Activated CD8-positive, alpha-beta T cell treated with anti-CD3 and anti-CD28 coated beads, Interleukin-2, amount 10 ng/mL, durations not matched to agents 7 days and 5 days (primary cell): ENCODE data around the gene GRIA4. TPM values are rescaled to one million over a fixed set of nuclear protein-coding genes. Genes with fewer than 3 reads are reported as not detected.

Source experiments
- ATAC-seq: fragments of 150-1000 bp; cut with Tn5 transposase; one replicate; pipeline ENCODE4 v1.10.0; 2021; ENCODE audit warnings: moderate library complexity
- CTCF ChIA-PET: fragments of 350-600 bp; sonication (Branson Sonifier 250); formaldehyde crosslinking; loops from one replicate; lab custom pipeline; 2021; ENCODE audit warnings: antibody characterized with exemption; lab: Charles Lee
- POLR2A ChIA-PET: fragments of 350-600 bp; sonication (Branson Sonifier 250); formaldehyde crosslinking; loops from one replicate; lab custom pipeline; 2021; ENCODE audit warnings: antibody characterized with exemption; lab: Charles Lee
- DNase-seq: peaks from one replicate; pipeline ENCODE4 v3.0.0-alpha.2; 2020
- H3K27ac Mint-ChIP-seq: one replicate; pipeline ENCODE4 v1.8.0; 2021; ENCODE audit warnings: mild to moderate bottlenecking, mixed read lengths
- H3K27me3 Mint-ChIP-seq: one replicate; pipeline ENCODE4 v1.8.0; 2021; ENCODE audit warnings: low read depth, mixed read lengths
- H3K36me3 Mint-ChIP-seq: one replicate; pipeline ENCODE4 v1.8.0; 2021; ENCODE audit warnings: low read depth, mixed read lengths
- H3K4me1 Mint-ChIP-seq: one replicate; pipeline ENCODE4 v1.8.0; 2021; ENCODE audit warnings: low read depth, mixed read lengths
- H3K4me3 Mint-ChIP-seq: one replicate; pipeline ENCODE4 v1.8.0; 2021; ENCODE audit warnings: mild to moderate bottlenecking, mixed read lengths
- H3K9me3 Mint-ChIP-seq: one replicate; pipeline ENCODE4 v1.8.0; 2022; ENCODE audit warnings: mixed read lengths; ENCODE audit not compliant: insufficient read depth
- total RNA-seq, 2 experiments: library from RNA; stranded (reverse); gene quantifications; one replicate each; pipeline ENCODE4 v1.2.3, GENCODE V29; 2021

The GRIA4 gene
- total RNA-seq, 2 experiments from 2014 or later, result not detected

- DNase-seq, result no peak
- Mint-ChIP-seq H3K9me3 (no peaks in the 10 kb centered on the region), H3K4me1 (peaks cover 4% of the 10 kb centered on the region), H3K36me3 (no peaks in the 10 kb centered on the region), H3K27me3 (peaks cover 37% of the 10 kb centered on the region), H3K27ac (no peak overlapping the region), H3K4me3 (no peak overlapping the region)
- no peak for ATAC-seq
- ChIA-PET CTCF (no interaction called here), POLR2A (no interaction called here)
Observed at GRCh38 chr11:105610871-105611571, 1.1 kb downstream of the GRIA4 start.

- ATAC-seq, result no peak
- H3K9me3 Mint-ChIP-seq, result no peaks in the 10 kb centered on the region
Observed at GRCh38 chr11:105611572-105612441, 1.9 kb downstream of the GRIA4 start.

GRCh38 chr11:105612771-105613170 lies 2.9 kb downstream of the GRIA4 start:
- no peak overlapping the region for H3K27ac Mint-ChIP-seq
- no peak overlapping the region for H3K4me3 Mint-ChIP-seq
- ChIA-PET CTCF (no interaction called here), POLR2A (no interaction called here)
- DNase-seq, result no peak
- H3K9me3 Mint-ChIP-seq, result no peaks in the 10 kb centered on the region
- H3K36me3 Mint-ChIP-seq, result no peaks in the 10 kb centered on the region
- peaks cover 37% of the 10 kb centered on the region for H3K27me3 Mint-ChIP-seq
- no peak for ATAC-seq
- peaks cover 4% of the 10 kb centered on the region for H3K4me1 Mint-ChIP-seq

More at GRCh38 chr11:105611572-105612441, 1.9 kb downstream of the GRIA4 start:
- ChIA-PET POLR2A (no interaction called here), CTCF (no interaction called here)
- H3K27me3 Mint-ChIP-seq, result peaks cover 37% of the 10 kb centered on the region
- H3K4me1 Mint-ChIP-seq, result peaks cover 4% of the 10 kb centered on the region
- no peak overlapping the region for H3K27ac Mint-ChIP-seq
- no peak overlapping the region for H3K4me3 Mint-ChIP-seq
- no peaks in the 10 kb centered on the region for H3K36me3 Mint-ChIP-seq
- no peak for DNase-seq

GRCh38 chr11:105613183-105613582 lies 3.3 kb downstream of the GRIA4 start:
- H3K9me3 Mint-ChIP-seq, result no peaks in the 10 kb centered on the region
- POLR2A ChIA-PET, result no interaction called here
- no peak overlapping the region for H3K27ac Mint-ChIP-seq
- no peak for ATAC-seq
- peaks cover 37% of the 10 kb centered on the region for H3K27me3 Mint-ChIP-seq
- no peak for DNase-seq
- no peak overlapping the region for H3K4me3 Mint-ChIP-seq
- peaks cover 4% of the 10 kb centered on the region for H3K4me1 Mint-ChIP-seq
- CTCF ChIA-PET, result no interaction called here
- no peaks in the 10 kb centered on the region for H3K36me3 Mint-ChIP-seq

- no peak overlapping the region for H3K4me3 Mint-ChIP-seq
- H3K4me1 Mint-ChIP-seq, result no peaks in the 10 kb centered on the region
- ChIA-PET CTCF (no interaction called here), POLR2A (no interaction called here)
- no peaks in the 10 kb centered on the region for H3K9me3 Mint-ChIP-seq
- H3K27ac Mint-ChIP-seq, result no peak overlapping the region
- H3K36me3 Mint-ChIP-seq, result no peaks in the 10 kb centered on the region
- ATAC-seq (no peak), DNase-seq (no peak)
- H3K27me3 Mint-ChIP-seq, result no peaks in the 10 kb centered on the region
Observed at GRCh38 chr11:105618343-105618955, 8.6 kb downstream of the GRIA4 start.

- Mint-ChIP-seq H3K27me3 (no peaks in the 10 kb centered on the region), H3K9me3 (no peaks in the 10 kb centered on the region), H3K36me3 (no peaks in the 10 kb centered on the region), H3K4me1 (no peaks in the 10 kb centered on the region), H3K27ac (no peak overlapping the region), H3K4me3 (no peak overlapping the region)
- no peak for ATAC-seq
- ChIA-PET CTCF (no interaction called here), POLR2A (no interaction called here)
- no peak for DNase-seq
Observed at GRCh38 chr11:105619556-105619955, 9.7 kb downstream of the GRIA4 start.

GRCh38 chr11:105622016-105622415 lies 12.1 kb downstream of the GRIA4 start:
- Mint-ChIP-seq H3K36me3 (no peaks in the 10 kb centered on the region), H3K4me1 (no peaks in the 10 kb centered on the region), H3K4me3 (no peak overlapping the region), H3K27me3 (no peaks in the 10 kb centered on the region), H3K9me3 (no peaks in the 10 kb centered on the region), H3K27ac (no peak overlapping the region)
- DNase-seq (no peak), ATAC-seq (no peak)
- POLR2A ChIA-PET, result no interaction called here
- CTCF ChIA-PET, result no interaction called here

GRCh38 chr11:105632316-105632715 lies 22.4 kb downstream of the GRIA4 start:
- ChIA-PET POLR2A (no interaction called here), CTCF (no interaction called here)
- H3K9me3 Mint-ChIP-seq, result no peaks in the 10 kb centered on the region
- H3K27ac Mint-ChIP-seq, result no peak overlapping the region
- no peak for ATAC-seq
- no peak overlapping the region for H3K4me3 Mint-ChIP-seq
- no peak for DNase-seq
- H3K4me1 Mint-ChIP-seq, result no peaks in the 10 kb centered on the region
- H3K27me3 Mint-ChIP-seq, result no peaks in the 10 kb centered on the region
- H3K36me3 Mint-ChIP-seq, result no peaks in the 10 kb centered on the region

- Mint-ChIP-seq H3K4me3 (no peak overlapping the region), H3K4me1 (no peaks in the 10 kb centered on the region), H3K36me3 (no peaks in the 10 kb centered on the region), H3K27me3 (no peaks in the 10 kb centered on the region), H3K9me3 (no peaks in the 10 kb centered on the region), H3K27ac (no peak overlapping the region)
- no peak for DNase-seq
- ChIA-PET CTCF (no interaction called here), POLR2A (no interaction called here)
- ATAC-seq, result no peak
Observed at GRCh38 chr11:105635466-105635865, 25.6 kb downstream of the GRIA4 start.

- ChIA-PET POLR2A (no interaction called here), CTCF (no interaction called here)
- no peaks in the 10 kb centered on the region for H3K9me3 Mint-ChIP-seq
- DNase-seq, result no peak
- no peaks in the 10 kb centered on the region for H3K4me1 Mint-ChIP-seq
- ATAC-seq, result no peak
- H3K27me3 Mint-ChIP-seq, result no peaks in the 10 kb centered on the region
- H3K36me3 Mint-ChIP-seq, result no peaks in the 10 kb centered on the region
- H3K27ac Mint-ChIP-seq, result no peak overlapping the region
- H3K4me3 Mint-ChIP-seq, result no peak overlapping the region
Observed at GRCh38 chr11:105636496-105636895, 26.6 kb downstream of the GRIA4 start.

- CTCF ChIA-PET, result no interaction called here
Observed at GRCh38 chr11:105639527-105639926, 29.7 kb downstream of the GRIA4 start.

GRCh38 chr11:105641433-105641832 lies 31.6 kb downstream of the GRIA4 start:
- POLR2A ChIA-PET, result no interaction called here
- Mint-ChIP-seq H3K4me1 (no peaks in the 10 kb centered on the region), H3K36me3 (no peaks in the 10 kb centered on the region), H3K27ac (no peak overlapping the region), H3K27me3 (no peaks in the 10 kb centered on the region), H3K4me3 (no peak overlapping the region), H3K9me3 (no peaks in the 10 kb centered on the region)
- ATAC-seq, result no peak
- CTCF ChIA-PET, result no interaction called here
- DNase-seq, result no peak

More at GRCh38 chr11:105639527-105639926, 29.7 kb downstream of the GRIA4 start:
- no peak overlapping the region for H3K4me3 Mint-ChIP-seq
- no peaks in the 10 kb centered on the region for H3K4me1 Mint-ChIP-seq
- POLR2A ChIA-PET, result no interaction called here
- DNase-seq (no peak), ATAC-seq (no peak)
- H3K27ac Mint-ChIP-seq, result no peak overlapping the region
- no peaks in the 10 kb centered on the region for H3K36me3 Mint-ChIP-seq
- H3K27me3 Mint-ChIP-seq, result no peaks in the 10 kb centered on the region
- H3K9me3 Mint-ChIP-seq, result no peaks in the 10 kb centered on the region
